Nucleus accumbens (tissue), 56 donors: ENCODE data around the gene AP3S2.
"Not testable (repeated sequence)": the region's sequence is repeated elsewhere in the genome, so short reads cannot be mapped to it uniquely, and the experiment has no call there.

ENCODE experiments used
- DNase-seq, 56 donors: peaks; one replicate each; lab custom pipeline; 2025; lab: John Stamatoyannopoulos, UW

Gene AP3S2

GRCh38 chr15:89836267-89837133 is 57.3 kb downstream of the AP3S2 start:
- peak in 10 of 56 donors; percentile 9 to 35 (median 17) for DNase-seq

- no peak for DNase-seq
Measured at GRCh38 chr15:89835176-89835564, 58.6 kb downstream of the AP3S2 start.

GRCh38 chr15:89834465-89835175 is 59.2 kb downstream of the AP3S2 start:
- DNase-seq = not testable (repeated sequence)

GRCh38 chr15:89833966-89834365 is 59.8 kb downstream of the AP3S2 start:
- no peak for DNase-seq

- DNase-seq = no peak
Measured at GRCh38 chr15:89830639-89831038, 63.2 kb downstream of the AP3S2 start.

- DNase-seq = no peak
Measured at GRCh38 chr15:89829616-89830440, 64.0 kb downstream of the AP3S2 start.

- DNase-seq = no peak
Measured at GRCh38 chr15:89829161-89829560, 64.6 kb downstream of the AP3S2 start.

- DNase-seq = peak in 4 of 56 donors; percentile 14 to 35 (median 24)
Measured at GRCh38 chr15:89828281-89829145, 65.3 kb downstream of the AP3S2 start.

- DNase-seq = no peak
Measured at GRCh38 chr15:89827829-89828228, 66.0 kb downstream of the AP3S2 start.

- DNase-seq = no peak
Measured at GRCh38 chr15:89826671-89827655, 66.8 kb downstream of the AP3S2 start.

- DNase-seq = no peak
Measured at GRCh38 chr15:89825271-89825940, 68.4 kb downstream of the AP3S2 start.

- DNase-seq = no peak
Measured at GRCh38 chr15:89824607-89824867, 69.3 kb downstream of the AP3S2 start.

GRCh38 chr15:89823836-89824606 is 69.8 kb downstream of the AP3S2 start:
- no peak for DNase-seq

GRCh38 chr15:89822951-89823711 is 70.7 kb downstream of the AP3S2 start:
- DNase-seq = no peak

GRCh38 chr15:89822611-89822950 is 71.2 kb downstream of the AP3S2 start:
- no peak for DNase-seq

GRCh38 chr15:89822026-89822425 is 71.8 kb downstream of the AP3S2 start:
- no peak for DNase-seq
